Epithelial cell of proximal tubule (primary cell): ENCODE measurements around the gene GEMIN5. TPM values are rescaled to one million over a fixed set of nuclear protein-coding genes. Genes with fewer than 3 reads are reported as not detected.

Experiments
- DNase-seq: peaks from one replicate; pipeline ENCODE4 v3.0.0-alpha.2; 2011; ENCODE audit warnings: low read depth
- H3K4me3 ChIP-seq: 2 replicates; pipeline ENCODE4 v1.5.1; 2011; ENCODE audit warnings: low read depth, mild to moderate bottlenecking, low read length
- CTCF ChIP-seq: conservative IDR thresholded peaks from 2 replicates; pipeline ENCODE4 v1.5.1; 2012; ENCODE audit warnings: low read depth, mild to moderate bottlenecking, low read length
- total RNA-seq: library from RNA; depleted of rRNA; stranded (reverse); fragments of >200 nt; gene quantifications from 2 replicates; pipeline ENCODE4 v1.2.3, GENCODE V29; 2015

The GEMIN5 gene
- total RNA-seq, 1 donor from 2014 or later, result 13.0 TPM

DNA sequence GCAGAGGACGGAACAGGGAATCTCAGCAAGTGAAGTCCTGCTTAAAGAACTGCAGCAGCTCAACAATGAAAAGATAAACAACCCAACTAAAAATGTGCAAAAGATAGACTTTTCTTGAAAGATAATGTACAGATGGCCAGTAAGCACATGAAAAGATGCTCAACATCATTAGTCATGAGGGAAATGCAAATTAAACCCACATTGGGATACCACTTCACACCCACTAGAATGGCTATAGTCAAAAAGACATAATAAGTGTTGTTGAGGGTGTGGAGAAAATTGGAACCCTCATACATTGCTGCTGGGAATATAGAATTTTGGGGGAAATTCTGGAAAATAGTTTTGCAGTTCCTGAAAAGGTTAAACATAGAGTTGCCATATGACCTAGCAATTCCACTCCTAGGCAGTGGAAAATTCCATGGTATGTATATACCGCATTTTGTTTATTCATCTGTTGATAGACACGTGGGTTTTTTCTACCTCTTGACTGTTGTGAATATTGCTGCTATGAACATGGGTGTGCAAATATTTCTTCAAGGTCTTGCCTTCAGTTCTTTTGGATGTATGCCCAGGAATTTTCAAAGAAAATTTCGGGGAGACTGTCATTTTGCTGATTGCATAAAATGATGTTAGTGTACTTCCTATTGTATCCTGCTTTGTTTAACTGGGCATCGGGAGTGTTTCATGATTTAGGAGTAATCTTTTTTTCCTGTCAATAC, 72.4 kb downstream of the GEMIN5 start:
- DNase-seq, result no peak
- H3K4me3 ChIP-seq, result no peak overlapping the region
- no peak for TF ChIP-seq CTCF

GRCh38 chr5:154863291-154864080, 74.5 kb downstream of the GEMIN5 start:
- TF ChIP-seq CTCF, result no peak
- DNase-seq, result no peak
- H3K4me3 ChIP-seq, result no peak overlapping the region

DNA sequence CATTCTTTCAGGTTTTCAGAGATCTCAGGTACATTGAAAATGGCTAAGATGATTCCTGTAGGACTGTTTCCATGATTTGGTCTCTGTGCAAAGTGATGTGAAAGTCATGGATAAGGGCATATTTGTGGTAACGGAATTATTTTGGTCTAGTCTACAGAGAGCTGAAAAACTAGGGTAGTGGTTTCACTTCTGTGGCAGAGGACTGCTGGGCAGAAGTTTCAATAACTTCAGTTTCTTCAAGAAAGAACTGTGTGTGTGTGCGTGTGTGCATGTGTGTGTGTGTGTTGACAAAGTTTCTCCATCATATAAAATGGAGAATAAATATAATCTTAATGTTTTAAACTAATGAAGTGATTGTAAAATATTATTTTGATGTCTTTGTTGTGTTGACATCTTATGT, 75.2 kb downstream of the GEMIN5 start:
- H3K4me3 ChIP-seq, result no peak overlapping the region
- DNase-seq, result no peak
- TF ChIP-seq CTCF, result no peak

DNA sequence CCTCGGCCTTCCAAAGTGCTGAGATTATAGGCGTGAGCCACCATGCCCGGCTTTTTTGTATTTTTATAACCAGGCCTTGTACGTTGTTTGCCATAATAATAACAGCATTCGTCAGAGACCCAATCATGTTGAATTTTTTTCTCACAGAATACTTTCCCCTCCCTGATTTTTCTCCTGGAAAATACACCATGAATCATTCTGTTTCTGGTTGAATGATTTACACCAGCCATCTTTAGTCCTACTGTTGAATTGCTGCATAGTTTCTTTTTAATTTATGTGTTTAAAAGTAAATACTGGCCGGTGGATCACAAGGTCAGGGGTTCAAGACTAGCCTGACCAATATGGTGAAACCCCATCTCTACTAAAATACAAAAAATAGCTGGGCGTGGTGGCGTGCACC, 76.1 kb downstream of the GEMIN5 start:
- no peak for TF ChIP-seq CTCF
- DNase-seq, result no peak

DNA sequence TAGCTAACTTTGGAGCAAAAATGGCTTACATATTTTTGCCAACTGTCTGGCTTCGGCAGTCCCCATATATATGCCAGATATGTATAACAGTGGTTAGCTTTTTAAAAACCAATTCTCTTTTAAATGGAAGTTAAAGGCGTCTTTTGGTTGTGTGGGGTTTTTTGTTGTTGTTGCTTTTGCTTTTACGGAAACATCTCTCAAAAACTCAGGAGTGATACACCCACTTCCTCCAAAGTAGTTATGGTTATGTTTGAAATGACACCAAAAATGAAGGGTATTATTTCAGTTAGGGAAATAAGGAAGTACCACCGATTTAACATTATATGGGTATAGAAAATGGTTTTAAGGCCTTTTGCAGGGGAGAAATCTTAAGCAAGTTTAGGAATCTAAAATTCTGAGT, 77.2 kb downstream of the GEMIN5 start:
- peak overlapping the region; percentile 76 for H3K4me3 ChIP-seq
- DNase-seq, result no peak
- no peak for TF ChIP-seq CTCF

More for the DNA sequence above, 76.1 kb downstream of the GEMIN5 start:
- H3K4me3 ChIP-seq, result no peak overlapping the region

DNA sequence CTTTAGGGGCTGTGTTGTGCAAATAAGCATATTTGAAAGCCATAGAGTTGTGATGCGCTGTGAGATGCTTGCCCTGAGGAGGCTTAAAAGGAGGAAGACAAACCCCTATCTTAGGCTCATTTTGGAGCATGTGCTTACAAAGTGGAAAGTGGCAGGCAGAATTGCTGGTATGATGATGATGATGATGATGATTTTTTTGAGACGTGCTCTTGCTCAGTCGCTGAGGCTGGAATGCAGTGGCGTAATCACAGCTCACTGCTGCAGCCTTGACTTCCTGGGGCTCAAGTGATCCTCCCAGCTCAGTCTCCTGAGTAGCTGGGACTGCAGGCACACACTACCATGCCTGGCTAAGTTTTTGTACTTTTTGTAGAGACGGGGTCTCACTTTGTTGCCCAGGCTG, 77.9 kb downstream of the GEMIN5 start:
- DNase-seq, result no peak
- peak overlapping the region; percentile 76 for H3K4me3 ChIP-seq
- TF ChIP-seq CTCF, result no peak
